Measurements from ENCODE around the gene SMIM44.
"Not testable (repeated sequence)": the region's sequence is repeated elsewhere in the genome, so short reads cannot be mapped to it uniquely, and the experiment has no call there.

Gene SMIM44

DNA sequence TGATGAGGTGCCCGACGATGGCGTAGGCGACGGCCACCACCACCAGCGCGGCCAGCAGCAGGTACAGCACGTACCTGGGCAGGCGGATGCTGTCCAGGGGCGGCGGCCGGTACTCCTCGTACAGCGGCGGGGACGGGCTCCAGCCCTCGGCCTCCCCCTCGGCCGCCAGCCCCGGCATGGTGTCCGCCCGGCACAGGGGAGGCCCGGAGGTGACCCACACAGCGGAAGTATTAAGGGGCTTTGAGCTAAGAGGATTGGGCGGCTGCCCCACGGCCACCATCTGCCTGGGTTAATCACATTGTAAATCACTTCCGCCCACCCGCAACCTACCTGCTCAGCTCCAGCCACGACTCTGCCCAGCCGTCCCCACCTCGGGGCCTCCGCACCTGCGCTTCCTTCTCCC lies at the start of gene SMIM44:
Gene SMIM44 (minus strand): TSS at position 216 of the 403 bp plus-strand sequence. CDS start 38 bp downstream, at position 178.
- DNase-seq (ENCODE audit: low read depth in 2 of 2, low spot score in 1 of 2) = no peak

- DNase-seq (ENCODE audit: low read depth in 2 of 2, low spot score in 1 of 2) = no peak
Measured at GRCh38 chr19:3533033-3533432, 49.8 kb upstream of the SMIM44 start.

DNA sequence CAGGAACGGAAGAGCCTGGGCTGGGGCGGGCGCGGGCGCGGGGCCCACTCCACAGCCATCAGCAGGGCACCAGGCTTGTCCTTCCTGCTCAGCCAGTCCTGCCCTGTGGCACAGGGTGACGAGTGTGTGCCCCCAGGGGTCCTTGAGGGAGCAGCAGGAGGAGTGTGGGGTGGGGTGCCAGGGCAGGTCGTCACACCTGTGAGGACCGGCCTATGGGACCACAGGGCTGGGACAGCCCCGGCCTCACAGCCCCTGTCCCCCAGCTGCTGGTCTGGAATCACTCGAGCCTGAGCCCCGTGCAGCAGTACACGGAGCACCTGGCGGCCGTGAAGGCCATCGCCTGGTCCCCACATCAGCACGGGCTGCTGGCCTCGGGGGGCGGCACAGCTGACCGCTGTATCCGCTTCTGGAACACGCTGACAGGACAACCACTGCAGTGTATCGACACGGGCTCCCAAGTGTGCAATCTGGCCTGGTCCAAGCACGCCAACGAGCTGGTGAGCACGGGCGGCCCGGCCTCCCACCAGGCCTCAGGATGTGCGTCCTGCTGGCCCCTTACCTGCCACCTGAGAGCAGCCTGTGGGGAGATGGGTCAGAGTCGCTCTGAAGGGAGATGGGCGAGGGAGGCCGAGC lies 49.0 kb upstream of the SMIM44 start:
- DNase-seq (ENCODE audit: low read depth in 2 of 2, low spot score in 1 of 2) = no peak

GRCh38 chr19:3531716-3532115 lies 48.5 kb upstream of the SMIM44 start:
- no peak for DNase-seq (ENCODE audit: low read depth in 2 of 2, low spot score in 1 of 2)

DNA sequence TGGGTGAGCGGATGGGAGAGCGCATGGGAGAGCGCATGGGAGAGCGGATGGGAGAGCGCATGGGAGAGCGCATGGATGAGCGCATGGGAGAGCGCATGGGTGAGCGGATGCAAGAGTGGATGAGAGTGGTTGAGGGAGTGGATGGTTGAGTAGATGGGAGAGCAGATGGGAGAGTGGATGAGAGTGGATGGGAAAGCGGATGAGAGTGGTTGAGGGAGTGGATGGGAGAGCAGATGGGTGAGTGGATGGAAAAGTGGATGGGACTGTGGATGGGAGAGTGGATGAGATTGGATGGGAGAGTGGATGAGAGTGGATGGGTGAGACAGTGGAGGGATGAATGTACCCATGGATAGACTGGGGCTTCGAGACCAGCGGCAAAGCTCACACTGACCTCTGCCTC lies 47.1 kb upstream of the SMIM44 start:
- no peak for DNase-seq (ENCODE audit: low read depth in 2 of 2, low spot score in 1 of 2)

DNA sequence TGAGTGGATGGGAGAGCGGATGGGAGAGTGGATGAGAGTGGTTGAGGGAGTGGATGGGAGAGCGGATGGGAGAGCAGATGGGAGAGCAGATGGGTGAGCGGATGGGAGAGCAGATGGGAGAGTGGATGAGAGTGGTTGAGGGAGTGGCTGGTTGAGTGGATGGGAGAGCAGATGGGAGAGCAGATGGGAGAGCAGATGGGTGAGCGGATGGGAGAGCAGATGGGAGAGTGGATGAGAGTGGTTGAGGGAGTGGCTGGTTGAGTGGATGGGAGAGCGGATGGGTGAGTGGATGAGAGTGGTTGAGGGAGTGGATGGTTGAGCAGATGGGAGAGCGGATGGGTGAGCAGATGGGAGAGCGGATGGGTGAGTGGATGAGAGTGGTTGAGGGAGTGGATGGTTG lies 46.1 kb upstream of the SMIM44 start:
- not testable (repeated sequence) for DNase-seq (ENCODE audit: low read depth in 2 of 2, low spot score in 1 of 2)

DNA sequence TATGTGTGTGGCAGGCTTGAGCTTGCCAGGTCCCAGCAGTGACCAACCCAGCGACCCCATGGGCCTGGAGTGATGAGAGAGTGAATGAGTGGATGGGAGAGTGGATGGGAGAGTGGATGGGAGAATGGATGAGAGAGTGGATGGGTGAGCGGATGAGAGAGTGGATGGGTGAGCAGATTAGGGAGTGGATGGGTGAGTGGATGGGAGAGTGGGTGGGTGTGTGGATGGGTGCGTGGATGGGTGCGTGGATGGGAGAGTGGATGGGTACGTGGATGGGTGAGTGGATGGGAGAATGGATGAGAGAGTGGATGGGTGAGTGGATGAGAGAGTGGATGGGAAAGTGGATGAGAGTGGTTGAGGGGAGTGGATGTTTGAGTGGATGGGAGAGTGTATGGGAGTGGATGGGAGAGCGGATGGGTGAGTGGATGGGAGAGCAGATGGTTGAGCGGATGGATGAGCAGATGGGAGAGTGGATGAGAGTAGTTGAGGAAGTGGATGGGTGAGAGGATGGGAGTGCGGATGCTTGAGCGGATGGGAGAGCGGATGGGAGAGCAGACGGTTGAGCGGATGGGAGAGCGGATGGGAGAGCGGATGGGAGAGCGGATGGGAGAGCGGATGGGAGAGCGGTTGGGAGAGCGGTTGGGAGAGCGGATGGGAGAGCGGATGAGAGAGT lies 45.4 kb upstream of the SMIM44 start:
- no peak for DNase-seq (ENCODE audit: low read depth in 2 of 2, low spot score in 1 of 2)

- DNase-seq (ENCODE audit: low read depth in 2 of 2, low spot score in 1 of 2) = no peak
Measured at GRCh38 chr19:3528080-3528479, 44.8 kb upstream of the SMIM44 start.

DNA sequence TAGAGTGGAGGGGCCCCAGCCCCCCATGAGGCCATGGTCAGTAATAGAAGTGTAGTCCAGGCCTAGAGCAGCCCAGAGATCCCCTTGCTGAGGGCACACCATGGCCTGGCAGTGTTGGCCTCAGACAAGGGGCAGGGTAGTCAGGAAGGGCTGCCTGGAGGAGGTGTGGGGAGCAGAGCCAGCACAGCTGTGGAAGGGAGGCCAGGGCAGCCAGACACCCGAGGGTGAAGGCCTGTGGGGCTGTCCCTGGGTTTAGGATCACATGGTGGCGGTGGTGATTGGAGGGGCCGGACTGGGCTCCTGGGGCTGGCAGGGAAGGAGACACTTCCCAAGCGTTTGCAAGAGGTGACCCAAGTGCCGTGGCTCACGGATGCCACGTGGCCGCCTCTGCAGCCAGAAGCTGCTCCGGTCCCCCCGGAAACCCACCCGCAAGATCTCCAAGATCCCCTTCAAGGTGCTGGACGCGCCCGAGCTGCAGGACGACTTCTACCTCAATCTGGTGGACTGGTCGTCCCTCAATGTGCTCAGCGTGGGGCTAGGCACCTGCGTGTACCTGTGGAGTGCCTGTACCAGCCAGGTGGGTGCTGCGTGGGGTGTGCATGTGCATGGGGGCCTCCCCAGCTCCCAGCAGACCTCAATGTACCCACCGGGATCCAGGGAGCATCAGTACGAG lies 44.1 kb upstream of the SMIM44 start:
- no peak for DNase-seq (ENCODE audit: low read depth in 2 of 2, low spot score in 1 of 2)

DNA sequence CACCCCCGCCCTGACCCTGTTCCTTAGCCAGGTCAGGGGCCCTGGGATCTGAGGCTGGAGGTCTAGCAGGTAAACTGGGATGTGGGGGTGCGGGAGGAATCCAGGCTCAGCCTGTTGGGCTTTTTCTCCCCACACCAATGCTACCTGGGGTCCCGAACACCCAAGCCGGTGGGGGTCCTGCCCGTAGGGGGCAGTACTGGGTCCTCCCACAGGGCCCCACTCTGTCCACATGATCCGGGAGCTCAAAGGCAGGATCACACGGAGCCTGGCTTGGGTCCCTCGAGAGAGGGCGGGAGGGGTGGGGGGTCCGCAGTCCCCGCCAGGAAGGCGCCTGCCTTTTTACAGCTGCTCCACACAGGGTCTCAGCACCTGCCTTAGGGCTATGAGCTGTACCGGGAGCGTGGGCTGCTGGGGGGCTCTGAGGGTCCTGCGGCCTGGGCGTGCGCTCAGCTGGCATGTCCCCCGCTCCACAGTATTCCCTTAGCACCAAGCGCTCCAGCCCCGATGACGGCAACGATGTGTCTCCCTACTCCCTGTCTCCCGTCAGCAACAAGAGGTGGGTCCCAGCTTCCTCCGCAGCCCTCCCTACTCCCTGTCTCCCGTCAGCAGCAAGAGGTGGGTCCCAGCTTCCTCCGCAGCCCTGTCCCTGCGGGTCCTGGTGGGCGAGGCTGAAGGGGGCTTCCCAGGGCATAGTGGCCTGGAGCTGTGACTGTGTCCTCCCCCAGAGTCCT lies 43.4 kb upstream of the SMIM44 start:
- no peak for DNase-seq (ENCODE audit: low read depth in 2 of 2, low spot score in 1 of 2)

- DNase-seq (ENCODE audit: low read depth in 2 of 2, low spot score in 1 of 2) = no peak
Measured at GRCh38 chr19:3524904-3525451, 41.7 kb upstream of the SMIM44 start.

- no peak for DNase-seq (ENCODE audit: low read depth in 2 of 2, low spot score in 1 of 2)
Measured at GRCh38 chr19:3524078-3524842, 41.0 kb upstream of the SMIM44 start.

- DNase-seq (ENCODE audit: low read depth in 2 of 2, low spot score in 1 of 2) = no peak
Measured at GRCh38 chr19:3523361-3524077, 40.3 kb upstream of the SMIM44 start.

DNA sequence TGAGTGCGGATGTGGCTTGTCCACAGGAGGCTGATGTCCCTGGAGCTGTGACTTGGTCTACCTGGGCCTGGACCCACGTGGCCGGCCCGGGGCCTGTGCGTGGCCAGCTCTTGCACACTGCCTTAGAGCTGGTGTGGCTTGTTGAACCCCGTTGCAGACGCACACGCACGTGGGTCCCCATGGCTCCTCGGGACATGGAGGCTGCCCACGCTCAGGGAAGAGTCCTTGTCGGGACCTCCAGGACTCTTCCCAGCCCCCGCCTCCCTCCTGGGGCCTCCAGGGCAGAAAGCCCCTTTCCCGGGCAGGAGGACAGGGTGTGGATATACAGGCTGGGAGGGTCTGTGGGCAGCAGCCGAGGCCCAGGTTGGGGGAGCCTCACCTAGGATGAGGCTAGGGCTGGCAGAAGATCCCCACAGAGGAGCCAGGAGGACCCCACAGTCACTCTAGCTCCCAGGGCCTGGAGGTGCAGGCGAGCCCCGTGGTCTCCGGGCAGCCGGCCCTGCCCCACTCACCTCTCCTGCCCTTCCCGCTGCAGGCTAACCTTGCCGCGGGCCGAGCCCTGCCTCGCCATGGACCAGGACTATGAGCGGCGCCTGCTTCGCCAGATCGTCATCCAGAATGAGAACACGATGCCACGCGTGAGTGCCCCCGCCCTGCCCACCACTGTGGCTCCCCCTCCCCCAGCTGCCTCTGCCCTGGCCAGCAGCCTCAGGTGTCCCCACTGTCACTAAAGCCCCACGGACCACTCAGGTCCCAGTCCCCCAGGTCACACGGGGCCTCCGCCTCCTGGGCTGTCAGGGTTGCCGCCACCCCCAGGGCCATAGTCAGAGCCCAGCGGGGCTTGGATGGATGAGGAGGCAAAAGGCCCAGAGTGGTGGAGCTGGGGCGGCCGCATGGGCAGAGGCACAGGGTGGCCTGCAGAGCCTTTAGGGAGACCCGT lies 39.5 kb upstream of the SMIM44 start:
- DNase-seq (ENCODE audit: low read depth in 2 of 2, low spot score in 1 of 2) = no peak

DNA sequence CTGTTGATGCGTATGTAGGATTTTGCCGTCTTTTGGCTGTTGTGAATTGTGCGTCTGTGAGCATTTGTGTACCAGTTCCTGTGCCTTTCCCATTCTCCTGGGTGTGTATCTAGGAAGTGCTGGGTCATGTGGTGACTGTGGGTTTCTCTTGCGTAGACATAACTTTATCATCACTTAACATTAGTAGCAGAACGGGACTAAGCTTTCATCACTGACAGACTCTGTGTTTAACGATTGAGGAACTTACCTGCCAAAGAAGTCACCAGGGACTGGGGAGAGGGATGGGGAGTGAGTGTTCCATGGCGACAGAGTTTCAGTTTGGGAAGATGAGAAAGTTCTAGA lies 37.8 kb upstream of the SMIM44 start:
- DNase-seq (ENCODE audit: low read depth in 2 of 2, low spot score in 1 of 2) = no peak

DNA sequence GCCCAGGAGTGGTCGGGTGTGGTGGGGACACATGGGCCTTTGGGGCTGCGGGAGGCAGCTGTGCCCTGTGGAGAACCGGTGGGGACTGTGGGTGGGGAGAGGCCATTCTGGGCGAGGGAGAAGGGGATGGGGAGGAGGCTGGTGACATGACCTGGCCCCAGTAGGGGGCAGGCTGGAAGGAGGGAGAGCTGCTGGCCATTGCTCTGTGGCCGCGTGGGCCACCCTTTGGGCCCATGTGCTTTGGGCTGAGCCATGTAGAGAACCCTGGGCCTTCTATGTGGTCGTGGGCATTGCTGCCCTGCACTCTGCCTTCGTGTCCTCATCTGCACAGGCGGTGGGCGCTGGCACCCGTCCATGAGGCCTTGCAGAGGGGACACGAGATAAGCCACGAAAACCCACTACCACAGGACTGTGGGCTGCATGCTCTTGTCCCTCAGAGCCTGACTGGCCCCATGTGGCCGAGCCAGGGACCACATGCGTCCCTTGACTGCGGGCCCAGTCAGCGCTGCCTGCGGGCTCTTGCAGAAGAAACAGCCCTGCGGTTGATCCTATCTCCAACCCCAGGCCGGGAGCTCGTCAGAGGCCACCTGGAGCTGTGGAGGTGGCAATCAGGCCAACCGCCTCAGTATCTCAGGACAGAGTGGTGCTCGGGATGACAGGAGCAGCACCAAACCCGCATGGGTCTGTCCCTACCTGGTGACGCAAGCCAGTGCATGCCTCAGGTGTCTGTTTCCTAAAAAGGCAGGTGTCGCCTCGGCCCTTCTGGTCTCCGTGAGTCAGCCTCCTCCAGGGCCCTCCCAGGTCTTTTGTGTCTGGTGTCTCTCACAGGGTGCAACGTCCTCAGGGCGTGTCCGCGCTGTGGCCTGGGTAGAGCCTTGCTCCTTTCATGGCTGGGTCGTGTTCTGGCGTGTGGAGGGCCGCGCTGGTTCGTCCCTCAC lies 37.2 kb upstream of the SMIM44 start:
- DNase-seq (ENCODE audit: low read depth in 2 of 2, low spot score in 1 of 2) = no peak

- no peak for DNase-seq (ENCODE audit: low read depth in 2 of 2, low spot score in 1 of 2)
Measured at GRCh38 chr19:3519126-3519525, 35.9 kb upstream of the SMIM44 start.

DNA sequence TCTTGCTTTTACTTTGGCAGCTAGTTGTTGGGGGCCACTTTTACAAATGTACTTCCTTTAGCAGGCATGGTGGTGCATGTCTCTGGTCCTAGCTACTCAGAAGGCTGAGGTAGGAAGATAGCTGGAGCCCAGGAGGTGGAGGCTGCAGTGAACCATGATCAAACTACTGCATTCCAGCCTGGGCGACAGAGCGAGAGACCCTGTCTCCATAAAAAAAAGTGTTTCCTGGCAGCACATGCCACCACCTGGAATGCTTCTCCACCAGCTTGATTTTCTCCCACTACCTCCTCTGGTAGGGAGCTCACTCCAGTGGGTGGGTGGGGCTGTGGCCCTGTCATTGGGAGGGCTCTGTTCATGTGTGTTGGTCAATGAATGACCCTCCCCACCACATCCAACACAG lies 35.4 kb upstream of the SMIM44 start:
- DNase-seq (ENCODE audit: low read depth in 2 of 2, low spot score in 1 of 2) = no peak
